ENCODE results near the gene TMEM92.
"Not testable (repeated sequence)": the region's sequence is repeated elsewhere in the genome, so short reads cannot be mapped to it uniquely, and the experiment has no call there.

TMEM92 gene

DNA sequence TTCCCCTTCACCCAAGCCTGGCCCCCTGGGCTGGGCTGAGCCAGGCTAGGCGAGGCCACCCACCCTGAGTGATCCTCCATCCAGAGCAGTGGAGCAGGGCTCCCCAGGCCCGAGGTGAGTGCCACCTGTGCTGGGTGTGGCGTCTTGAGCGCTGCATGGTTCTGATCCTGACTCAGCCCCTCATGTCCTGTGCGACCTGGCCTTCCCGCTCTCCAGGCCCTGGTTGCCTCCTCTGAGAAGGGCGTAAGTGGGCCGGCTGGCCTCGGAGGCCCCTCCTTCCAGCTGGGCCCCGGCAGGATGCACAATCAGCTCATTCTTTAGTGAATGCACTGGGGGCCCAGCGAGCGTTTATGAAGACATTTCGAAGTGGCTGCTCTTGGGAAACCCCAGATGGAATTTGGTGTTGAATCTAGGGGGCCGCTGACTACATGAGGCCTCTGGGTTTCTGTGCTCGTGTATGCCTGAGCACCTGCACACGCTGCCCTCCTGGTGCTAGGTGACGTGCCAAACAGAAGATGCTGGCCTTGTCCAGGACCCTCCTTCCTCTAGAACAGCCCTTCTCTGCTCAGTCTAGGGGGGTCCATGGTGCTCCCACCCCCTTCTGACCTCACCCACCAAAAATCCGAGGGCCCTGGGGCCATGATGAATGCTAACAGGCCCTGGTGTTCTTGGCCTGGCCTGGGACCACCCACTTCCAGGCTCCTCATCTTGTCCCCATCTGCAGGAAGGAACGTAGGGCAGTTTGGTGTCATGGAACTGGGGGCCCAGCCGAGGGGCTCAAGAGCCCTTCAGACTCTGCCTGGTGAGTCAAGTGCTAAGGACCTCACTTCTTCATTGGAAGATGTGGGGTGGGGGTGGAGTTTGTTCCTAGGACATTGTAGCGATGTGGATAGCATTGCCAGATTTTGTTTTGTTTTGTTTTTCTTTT lies 3.6 kb upstream of the TMEM92 start:
- H3K9me3 ChIP-seq (ENCODE audit: insufficient read depth, low read depth, low read length), result no peaks in the 10 kb centered on the region
- no peak overlapping the region for H3K27ac ChIP-seq (ENCODE audit: low read length)
- H3K4me3 ChIP-seq (ENCODE audit: low read length), result no peak overlapping the region
- H3K36me3 ChIP-seq (ENCODE audit: insufficient read depth, low read depth, low read length), result no peaks in the 10 kb centered on the region
- peaks cover 17% of the 10 kb centered on the region; the same call in 1 of the 2 replicates for H3K4me1 ChIP-seq (ENCODE audit: insufficient read depth, low read length)
- H3K9ac ChIP-seq (ENCODE audit: low read depth, low read length), result peak overlapping the region; percentile 31; the same call in 1 of the 2 replicates
- peaks cover 21% of the 10 kb centered on the region for H3K27me3 ChIP-seq (ENCODE audit: insufficient read depth, low read length)

DNA sequence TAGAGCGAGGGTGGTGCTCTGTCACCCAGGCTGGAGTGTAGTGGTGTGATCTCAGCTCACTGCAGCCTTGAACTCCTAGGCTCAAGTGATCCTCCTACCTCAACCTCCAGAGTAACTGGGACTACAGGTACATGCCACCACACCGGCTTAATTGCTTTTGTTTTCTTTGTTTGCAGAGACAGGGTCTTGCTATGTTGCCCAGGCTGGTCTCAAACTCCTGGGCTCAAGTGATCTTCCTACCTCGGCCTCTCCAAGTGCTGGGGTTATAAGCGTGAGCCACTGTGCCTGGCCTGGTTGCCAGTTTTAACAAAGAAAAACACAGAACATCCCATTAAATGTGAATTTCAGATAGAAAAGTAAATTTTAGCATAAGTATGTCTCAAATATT lies 2.9 kb upstream of the TMEM92 start:
- not testable (repeated sequence) for H3K9ac ChIP-seq (ENCODE audit: low read depth, low read length); H3K9me3 ChIP-seq (ENCODE audit: insufficient read depth, low read depth, low read length); H3K36me3 ChIP-seq (ENCODE audit: insufficient read depth, low read depth, low read length); H3K27ac ChIP-seq (ENCODE audit: low read length); H3K4me3 ChIP-seq (ENCODE audit: low read length)
- H3K27me3 ChIP-seq (ENCODE audit: insufficient read depth, low read length), result peaks cover 21% of the 10 kb centered on the region
- peaks cover 19% of the 10 kb centered on the region; the same call in 1 of the 2 replicates for H3K4me1 ChIP-seq (ENCODE audit: insufficient read depth, low read length)

DNA sequence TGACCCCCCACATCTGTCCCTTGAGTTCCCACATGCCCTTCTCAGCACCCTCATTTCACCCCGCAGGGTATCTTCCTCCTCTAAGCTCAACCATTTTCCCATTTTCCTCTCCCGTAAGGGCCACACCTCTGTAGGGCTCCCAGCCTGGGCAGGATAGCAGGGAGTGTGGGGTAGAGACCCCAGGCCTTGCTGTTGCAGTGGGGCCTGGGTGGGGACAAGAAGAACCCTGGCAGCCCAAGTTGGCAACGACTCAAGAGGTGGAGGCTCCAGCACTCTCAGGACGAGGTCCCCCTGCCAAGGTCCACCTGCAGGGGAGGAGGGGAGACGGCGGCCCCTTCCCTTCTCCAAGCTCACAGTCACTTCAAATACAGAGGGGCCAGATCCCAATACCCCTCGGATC lies 2.0 kb upstream of the TMEM92 start:
- H3K27ac ChIP-seq (ENCODE audit: low read length), result no peak overlapping the region
- H3K9ac ChIP-seq (ENCODE audit: low read depth, low read length), result no peak overlapping the region
- no peaks in the 10 kb centered on the region for H3K36me3 ChIP-seq (ENCODE audit: insufficient read depth, low read depth, low read length)
- peak overlapping the region; percentile 62; the same call in 1 of the 2 replicates for H3K4me3 ChIP-seq (ENCODE audit: low read length)
- peaks cover 21% of the 10 kb centered on the region for H3K27me3 ChIP-seq (ENCODE audit: insufficient read depth, low read length)
- H3K4me1 ChIP-seq (ENCODE audit: insufficient read depth, low read length), result peaks cover 28% of the 10 kb centered on the region
- no peaks in the 10 kb centered on the region for H3K9me3 ChIP-seq (ENCODE audit: insufficient read depth, low read depth, low read length)

DNA sequence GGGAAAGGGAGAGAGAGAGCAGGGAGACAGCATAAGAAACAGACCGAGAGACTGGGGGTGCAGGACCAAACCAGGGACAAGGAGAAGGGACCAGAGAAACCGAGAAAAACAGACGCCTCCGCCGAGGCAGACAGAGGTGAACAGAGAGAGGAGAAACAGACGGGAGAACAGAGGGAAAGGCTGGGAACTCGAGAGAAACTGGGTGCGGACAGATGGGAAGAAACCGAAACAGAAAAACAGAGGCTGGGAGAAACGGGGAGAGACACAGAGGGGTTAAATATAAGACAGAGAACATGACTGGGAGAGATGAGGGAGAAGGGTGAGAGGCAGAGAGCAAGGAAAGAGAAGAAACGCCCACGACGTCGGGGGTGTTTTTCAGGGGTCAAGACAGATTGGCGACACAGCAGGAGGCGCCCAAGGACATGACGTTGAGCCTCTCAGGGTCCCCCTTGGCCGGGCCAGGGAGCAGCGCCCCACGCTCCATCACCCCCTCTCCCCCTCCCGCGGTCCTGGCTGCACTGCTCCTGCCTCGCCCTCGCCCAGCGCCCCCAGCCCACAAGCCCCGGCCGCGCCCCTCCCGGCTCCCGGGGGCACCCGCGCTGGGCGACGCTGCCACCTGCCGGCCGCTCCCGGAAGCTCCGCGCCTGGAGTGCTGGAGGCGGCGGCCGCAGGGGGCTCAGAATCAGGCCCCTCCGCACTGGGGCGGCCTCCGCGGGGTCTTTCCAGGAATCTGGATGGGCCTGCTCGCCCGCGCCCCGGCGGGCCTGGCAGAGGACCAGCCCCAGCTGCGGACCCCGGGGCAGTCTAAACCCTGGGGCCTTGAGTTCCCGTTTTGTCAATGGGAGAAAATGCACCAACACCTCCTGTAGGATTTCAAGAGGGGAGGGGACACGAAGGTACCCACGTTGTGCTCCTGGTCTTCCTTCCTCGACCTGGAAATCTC lies 1.3 kb upstream of the TMEM92 start:
- Histone ChIP-seq H3K36me3 (ENCODE audit: insufficient read depth, low read depth, low read length) (no peaks in the 10 kb centered on the region), H3K27ac (ENCODE audit: low read length) (no peak overlapping the region), H3K9ac (ENCODE audit: low read depth, low read length) (no peak overlapping the region), H3K27me3 (ENCODE audit: insufficient read depth, low read length) (peaks cover 21% of the 10 kb centered on the region), H3K4me3 (ENCODE audit: low read length) (peak overlapping the region; percentile 62), H3K4me1 (ENCODE audit: insufficient read depth, low read length) (peaks cover 29% of the 10 kb centered on the region), H3K9me3 (ENCODE audit: insufficient read depth, low read depth, low read length) (no peaks in the 10 kb centered on the region)

DNA sequence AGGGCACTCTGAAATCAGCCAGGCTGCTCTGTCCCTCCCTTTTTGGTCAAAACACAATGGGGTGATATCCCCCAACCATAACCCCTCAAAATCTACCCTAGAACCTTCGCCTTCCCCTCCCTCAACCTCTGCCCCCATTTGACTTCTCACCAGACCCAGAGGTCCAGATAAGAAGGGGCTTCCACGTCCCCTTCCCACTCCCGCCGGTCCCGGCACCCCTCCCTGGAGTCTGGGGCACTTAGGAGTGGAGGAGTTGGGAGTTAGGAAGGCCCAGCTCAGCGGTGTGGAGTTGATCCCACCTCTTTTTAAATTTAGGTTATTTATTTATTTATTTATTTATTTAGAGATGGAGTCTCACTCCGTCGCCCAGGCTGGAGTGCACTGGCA lies 619 bp upstream of the TMEM92 start:
- Histone ChIP-seq H3K4me1 (ENCODE audit: insufficient read depth, low read length) (peaks cover 29% of the 10 kb centered on the region), H3K9me3 (ENCODE audit: insufficient read depth, low read depth, low read length) (no peaks in the 10 kb centered on the region), H3K9ac (ENCODE audit: low read depth, low read length) (no peak overlapping the region), H3K27me3 (ENCODE audit: insufficient read depth, low read length) (peaks cover 21% of the 10 kb centered on the region), H3K36me3 (ENCODE audit: insufficient read depth, low read depth, low read length) (no peaks in the 10 kb centered on the region), H3K27ac (ENCODE audit: low read length) (no peak overlapping the region), H3K4me3 (ENCODE audit: low read length) (peak overlapping the region; percentile 50; the same call in 1 of the 2 replicates)

DNA sequence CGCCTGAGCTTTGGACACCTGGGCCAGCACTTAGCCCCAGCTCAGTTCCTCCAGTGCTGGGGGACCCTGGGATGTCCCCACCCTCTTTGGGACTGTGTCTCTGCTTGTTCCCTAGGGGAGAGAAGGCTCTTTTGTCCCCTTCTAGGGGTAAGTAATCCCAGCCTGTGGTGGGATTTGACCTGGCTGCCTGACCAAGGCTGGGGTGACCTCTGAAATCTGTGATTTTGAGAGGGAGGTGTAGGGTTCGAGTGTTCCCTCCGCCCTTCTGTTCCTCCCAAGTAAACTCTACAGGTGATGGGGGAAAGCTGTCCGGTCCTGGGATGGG lies 593 bp downstream of the TMEM92 start:
- Histone ChIP-seq H3K4me1 (ENCODE audit: insufficient read depth, low read length) (peaks cover 34% of the 10 kb centered on the region), H3K9ac (ENCODE audit: low read depth, low read length) (peak overlapping the region; percentile 2; the same call in 1 of the 2 replicates), H3K4me3 (ENCODE audit: low read length) (peak overlapping the region; percentile 61), H3K27me3 (ENCODE audit: insufficient read depth, low read length) (peaks cover 21% of the 10 kb centered on the region), H3K27ac (ENCODE audit: low read length) (no peak overlapping the region), H3K36me3 (ENCODE audit: insufficient read depth, low read depth, low read length) (peaks cover 9% of the 10 kb centered on the region; the same call in 1 of the 2 replicates), H3K9me3 (ENCODE audit: insufficient read depth, low read depth, low read length) (no peaks in the 10 kb centered on the region)

DNA sequence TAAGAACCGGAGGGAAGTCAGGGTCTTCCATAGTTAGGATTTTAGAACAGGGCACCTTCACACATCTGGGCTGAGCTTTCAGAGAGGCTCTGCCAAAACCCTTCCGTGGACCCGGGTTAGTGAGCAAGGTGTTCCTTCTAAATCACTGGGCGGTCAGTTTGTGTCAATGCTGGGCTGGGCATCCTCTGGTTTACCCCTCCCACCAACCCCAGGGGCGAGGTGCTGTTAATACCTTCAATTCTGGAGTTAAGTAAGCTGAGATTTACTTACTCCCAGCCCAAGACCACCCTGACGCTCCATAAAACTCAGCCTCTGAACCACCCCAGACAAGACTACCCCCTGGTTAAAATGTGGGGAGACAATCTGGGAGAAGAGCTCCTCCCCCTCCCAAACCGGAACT lies 1.0 kb downstream of the TMEM92 start:
- Histone ChIP-seq H3K9me3 (ENCODE audit: insufficient read depth, low read depth, low read length) (no peaks in the 10 kb centered on the region), H3K36me3 (ENCODE audit: insufficient read depth, low read depth, low read length) (peaks cover 14% of the 10 kb centered on the region; the same call in 1 of the 2 replicates), H3K27ac (ENCODE audit: low read length) (no peak overlapping the region), H3K9ac (ENCODE audit: low read depth, low read length) (peak overlapping the region; percentile 2; the same call in 1 of the 2 replicates), H3K4me1 (ENCODE audit: insufficient read depth, low read length) (peaks cover 36% of the 10 kb centered on the region), H3K4me3 (ENCODE audit: low read length) (peak overlapping the region; percentile 61), H3K27me3 (ENCODE audit: insufficient read depth, low read length) (peaks cover 21% of the 10 kb centered on the region)

DNA sequence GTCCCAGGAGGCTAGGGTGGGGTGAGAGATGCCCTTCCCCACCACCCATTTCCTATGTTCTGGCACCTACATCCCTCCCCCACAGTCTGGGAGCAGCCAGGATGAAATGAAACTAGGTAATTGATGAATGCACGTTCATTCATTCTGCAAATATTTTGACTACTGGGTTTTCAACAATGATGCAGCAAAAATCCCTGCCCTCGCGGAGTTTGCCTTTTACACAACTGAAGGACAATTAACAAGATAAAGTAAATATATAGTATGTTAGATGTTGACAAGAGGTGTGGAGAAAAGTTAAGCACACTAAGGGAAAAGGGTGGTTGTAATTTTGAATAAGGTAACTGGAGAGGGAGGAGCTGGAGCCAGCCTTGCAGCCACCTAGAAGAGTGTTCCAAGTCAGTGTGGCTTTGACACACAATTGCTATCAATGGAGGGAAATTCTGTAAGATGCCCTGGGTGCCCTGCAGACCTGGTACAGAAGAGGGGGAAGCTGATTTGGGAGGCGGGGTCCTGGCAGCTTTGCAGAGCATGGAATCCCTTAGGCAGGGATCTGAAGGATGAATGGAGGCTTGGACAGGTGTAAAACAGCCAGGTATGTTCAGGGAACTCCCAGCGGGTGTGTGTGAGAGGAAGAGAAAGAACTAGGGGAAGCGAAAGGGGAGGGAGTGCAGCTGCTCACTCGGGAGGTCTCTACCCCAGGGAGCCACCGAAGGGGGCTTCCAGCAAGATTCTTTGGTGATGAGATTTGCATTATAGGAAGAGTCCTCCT lies 2.5 kb downstream of the TMEM92 start:
- H3K36me3 ChIP-seq (ENCODE audit: insufficient read depth, low read depth, low read length), result peaks cover 14% of the 10 kb centered on the region; the same call in 1 of the 2 replicates
- no peak overlapping the region for H3K27ac ChIP-seq (ENCODE audit: low read length)
- H3K4me3 ChIP-seq (ENCODE audit: low read length), result no peak overlapping the region
- no peaks in the 10 kb centered on the region for H3K9me3 ChIP-seq (ENCODE audit: insufficient read depth, low read depth, low read length)
- H3K4me1 ChIP-seq (ENCODE audit: insufficient read depth, low read length), result peaks cover 30% of the 10 kb centered on the region
- peaks cover 16% of the 10 kb centered on the region for H3K27me3 ChIP-seq (ENCODE audit: insufficient read depth, low read length)
- H3K9ac ChIP-seq (ENCODE audit: low read depth, low read length), result 0 out of 2 replicates have a peak overlapping the region, but pooled peaks have one; percentile 32

DNA sequence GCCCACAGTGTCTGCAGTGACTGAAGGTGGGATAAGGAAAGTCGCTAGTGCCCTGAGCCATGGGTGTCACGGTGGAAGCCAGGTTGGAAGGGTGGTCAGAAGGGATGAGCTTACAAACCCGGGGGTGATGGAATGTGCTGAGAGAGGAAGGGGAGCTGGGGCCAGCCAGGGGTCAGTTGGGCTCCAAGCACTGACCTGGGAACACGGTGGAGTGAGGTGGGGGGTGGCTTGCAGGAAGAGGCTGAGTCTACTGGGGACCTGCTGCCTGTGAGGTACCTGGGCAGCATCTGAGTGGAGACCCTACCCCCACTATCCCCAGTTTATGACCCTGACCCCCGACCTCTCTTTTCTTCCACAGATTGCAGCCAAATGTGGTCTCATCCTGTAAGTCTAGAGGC lies 3.1 kb downstream of the TMEM92 start:
- Histone ChIP-seq H3K4me1 (ENCODE audit: insufficient read depth, low read length) (peaks cover 30% of the 10 kb centered on the region), H3K4me3 (ENCODE audit: low read length) (no peak overlapping the region), H3K9me3 (ENCODE audit: insufficient read depth, low read depth, low read length) (no peaks in the 10 kb centered on the region), H3K27me3 (ENCODE audit: insufficient read depth, low read length) (peaks cover 10% of the 10 kb centered on the region), H3K36me3 (ENCODE audit: insufficient read depth, low read depth, low read length) (peaks cover 14% of the 10 kb centered on the region; the same call in 1 of the 2 replicates), H3K9ac (ENCODE audit: low read depth, low read length) (0 out of 2 replicates have a peak overlapping the region, but pooled peaks have one; percentile 32), H3K27ac (ENCODE audit: low read length) (no peak overlapping the region)

DNA sequence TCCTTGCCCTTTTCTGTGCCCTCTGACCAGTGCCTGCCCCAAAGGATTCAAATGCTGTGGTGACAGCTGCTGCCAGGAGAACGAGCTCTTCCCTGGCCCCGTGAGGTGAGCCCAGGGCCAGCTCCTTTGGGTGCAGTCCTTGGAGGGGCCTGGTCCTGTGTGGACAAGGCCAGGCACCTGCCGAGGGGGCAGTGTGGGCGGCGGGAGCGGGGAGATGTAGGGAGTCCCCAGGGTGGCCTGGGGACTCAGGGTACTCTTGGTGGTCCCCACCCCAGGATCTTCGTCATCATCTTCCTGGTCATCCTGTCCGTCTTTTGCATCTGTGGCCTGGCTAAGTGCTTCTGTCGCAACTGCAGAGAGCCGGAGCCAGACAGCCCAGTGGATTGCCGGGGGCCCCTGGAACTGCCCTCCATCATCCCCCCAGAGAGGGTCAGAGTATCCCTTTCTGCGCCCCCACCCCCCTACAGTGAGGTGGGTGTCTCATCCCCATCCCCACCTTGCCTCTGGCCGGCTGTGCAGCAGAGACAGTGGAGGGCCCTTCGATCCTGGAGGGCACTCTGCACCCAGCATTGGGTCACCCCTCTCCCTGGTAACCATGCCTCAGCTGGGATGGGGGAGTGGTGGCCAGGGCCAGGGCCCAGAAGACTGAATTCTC lies 4.4 kb downstream of the TMEM92 start:
- peaks cover 14% of the 10 kb centered on the region; the same call in 1 of the 2 replicates for H3K36me3 ChIP-seq (ENCODE audit: insufficient read depth, low read depth, low read length)
- peaks cover 25% of the 10 kb centered on the region for H3K4me1 ChIP-seq (ENCODE audit: insufficient read depth, low read length)
- H3K9me3 ChIP-seq (ENCODE audit: insufficient read depth, low read depth, low read length), result peaks cover 3% of the 10 kb centered on the region; the same call in 1 of the 2 replicates
- H3K4me3 ChIP-seq (ENCODE audit: low read length), result no peak overlapping the region
- H3K9ac ChIP-seq (ENCODE audit: low read depth, low read length), result no peak overlapping the region
- H3K27me3 ChIP-seq (ENCODE audit: insufficient read depth, low read length), result peaks cover under 1% of the 10 kb centered on the region; the same call in 1 of the 2 replicates
- H3K27ac ChIP-seq (ENCODE audit: low read length), result no peak overlapping the region

Data from iPS-20b (cell line).